Esophagus (tissue), 2 donors: ENCODE results near the gene SLC6A12. TPM values are rescaled to one million over a fixed set of nuclear protein-coding genes. Genes with fewer than 3 reads are reported as not detected.

Source experiments
- H3K27ac ChIP-seq, 2 donors: one replicate each; pipeline ENCODE4 v1.5.1; 2013; ENCODE audit warnings: low read depth in 2 of 2, mild to moderate bottlenecking in 2 of 2, inconsistent platforms in 1 of 2, low read length in 1 of 2, moderate library complexity in 1 of 2
- H3K27me3 ChIP-seq, 2 donors: one replicate each; pipeline ENCODE4 v1.6.1; 2013; ENCODE audit warnings: low read length in 2 of 2, control low read depth in 1 of 2, mild to moderate bottlenecking in 1 of 2; ENCODE audit not compliant: insufficient read depth in 2 of 2, control insufficient read depth in 1 of 2
- H3K36me3 ChIP-seq, 2 donors: one replicate each; pipeline ENCODE4 v1.6.1; 2013; ENCODE audit warnings: low read length in 1 of 2; ENCODE audit not compliant: control insufficient read depth in 2 of 2, insufficient read depth in 2 of 2
- H3K4me1 ChIP-seq, 2 donors: one replicate each; pipeline ENCODE4 v1.6.1; 2013; ENCODE audit warnings: low read length in 1 of 2; ENCODE audit not compliant: control insufficient read depth in 2 of 2, insufficient read depth in 2 of 2
- H3K4me3 ChIP-seq, 2 donors: one replicate each; pipeline ENCODE4 v1.5.1; 2013; ENCODE audit warnings: low read length in 2 of 2, mild to moderate bottlenecking in 2 of 2, low read depth in 1 of 2, moderate library complexity in 1 of 2
- H3K9me3 ChIP-seq, 2 donors: one replicate each; pipeline ENCODE4 v1.6.1; 2013; ENCODE audit warnings: mild to moderate bottlenecking in 2 of 2, low read depth in 1 of 2, low read length in 1 of 2, moderate library complexity in 1 of 2; ENCODE audit not compliant: control insufficient read depth in 2 of 2, insufficient read depth in 1 of 2
- WGBS, 2 donors: extraction: QIAGEN DNeasy Blood & Tissue Kit; methylation state at CpG; one replicate each; pipeline ENCODE4 v1.1.7; 2013; 5-methylcytosine and 5-hydroxymethylcytosine counted together
- polyA plus RNA-seq, 2 donors: library from polyadenylated mRNA; stranded (reverse); fragments of 200-250 nt; gene quantifications; one replicate each; pipeline ENCODE4 v1.2.3, GENCODE V29; 2013
- donor health status: healthy with polysubstance abuse.
- donor health status: Bipolar disorder and iron deficiency.

SLC6A12 gene
- under 1 TPM in 1 of 2 donors, not detected in 1; 0.11 TPM for polyA plus RNA-seq

GRCh38 chr12:214003-214741 lies at the start of gene SLC6A12:
SLC6A12 (minus strand) TSS chr12:214157; CDS start chr12:209986, 4,171 bp downstream.
- WGBS, 2 donors, result 39 to 42% methylated on average over 14 of the region's 14 CpGs
- peaks cover 0 to 6% of the 10 kb centered on the region in 2 donors for H3K27me3 ChIP-seq
- peaks cover 0 to 8% of the 10 kb centered on the region in 2 donors for H3K4me1 ChIP-seq
- H3K36me3 ChIP-seq, result no peaks in the 10 kb centered on the region
- no peaks in the 10 kb centered on the region for H3K9me3 ChIP-seq
- no peak within 1 kb of the TSS for H3K4me3 ChIP-seq
- H3K27ac ChIP-seq, result no peak within 1 kb of the TSS

- 83 to 84% methylated on average over 9 of the region's 9 CpGs for WGBS, 2 donors
- no peaks in the 10 kb centered on the region for H3K27me3 ChIP-seq
- H3K36me3 ChIP-seq, result no peaks in the 10 kb centered on the region
- H3K9me3 ChIP-seq, result no peaks in the 10 kb centered on the region
- no peak overlapping the region for H3K4me3 ChIP-seq
- no peak overlapping the region for H3K27ac ChIP-seq
- no peaks in the 10 kb centered on the region for H3K4me1 ChIP-seq
Measured at GRCh38 chr12:263574-263973, 49.6 kb upstream of the SLC6A12 start.

GRCh38 chr12:262817-263216 lies 48.9 kb upstream of the SLC6A12 start, which contains the start of gene SLC6A13:
SLC6A13 (minus strand) TSS chr12:262836; CDS start chr12:260052, 2,784 bp downstream.
- H3K4me3 ChIP-seq, result no peak within 1 kb of the TSS
- 28 to 29% methylated on average over 6 to 7 of the region's 7 CpGs for WGBS, 2 donors
- no peaks in the 10 kb centered on the region for H3K4me1 ChIP-seq
- H3K9me3 ChIP-seq, result no peaks in the 10 kb centered on the region
- H3K27ac ChIP-seq, result no peak within 1 kb of the TSS
- no peaks in the 10 kb centered on the region for H3K36me3 ChIP-seq
- H3K27me3 ChIP-seq, result no peaks in the 10 kb centered on the region

- H3K36me3 ChIP-seq, result no peaks in the 10 kb centered on the region
- no peak overlapping the region for H3K27ac ChIP-seq
- no peaks in the 10 kb centered on the region for H3K4me1 ChIP-seq
- H3K27me3 ChIP-seq, result no peaks in the 10 kb centered on the region
- no peak overlapping the region for H3K4me3 ChIP-seq
- no peaks in the 10 kb centered on the region for H3K9me3 ChIP-seq
Measured at GRCh38 chr12:262113-262512, 48.2 kb upstream of the SLC6A12 start.

GRCh38 chr12:257521-258321 lies 43.8 kb upstream of the SLC6A12 start:
- 66 to 67% methylated on average over 14 of the region's 14 CpGs for WGBS, 2 donors
- H3K4me3 ChIP-seq, result no peak overlapping the region
- H3K4me1 ChIP-seq, result no peaks in the 10 kb centered on the region
- H3K27ac ChIP-seq, result no peak overlapping the region
- H3K27me3 ChIP-seq, result no peaks in the 10 kb centered on the region
- H3K9me3 ChIP-seq, result no peaks in the 10 kb centered on the region
- no peaks in the 10 kb centered on the region for H3K36me3 ChIP-seq

- WGBS, 2 donors, result 81 to 87% methylated on average over 3 of the region's 3 CpGs
- H3K4me3 ChIP-seq, result no peak overlapping the region
- H3K36me3 ChIP-seq, result no peaks in the 10 kb centered on the region
- H3K27me3 ChIP-seq, result no peaks in the 10 kb centered on the region
- H3K27ac ChIP-seq, result no peak overlapping the region
- no peaks in the 10 kb centered on the region for H3K9me3 ChIP-seq
- H3K4me1 ChIP-seq, result no peaks in the 10 kb centered on the region
Measured at GRCh38 chr12:256958-257357, 43.0 kb upstream of the SLC6A12 start.

- no peak overlapping the region for H3K4me3 ChIP-seq
- H3K27me3 ChIP-seq, result no peaks in the 10 kb centered on the region
- no peak overlapping the region for H3K27ac ChIP-seq
- no peaks in the 10 kb centered on the region for H3K4me1 ChIP-seq
- no peaks in the 10 kb centered on the region for H3K9me3 ChIP-seq
- H3K36me3 ChIP-seq, result no peaks in the 10 kb centered on the region
- WGBS, 2 donors, result 91 to 94% methylated on average over 6 of the region's 6 CpGs
Measured at GRCh38 chr12:256225-256624, 42.3 kb upstream of the SLC6A12 start.

- WGBS, 2 donors, result 82 to 87% methylated on average over 9 of the region's 9 CpGs
- H3K27ac ChIP-seq, result no peak overlapping the region
- H3K27me3 ChIP-seq, result no peaks in the 10 kb centered on the region
- H3K4me1 ChIP-seq, result no peaks in the 10 kb centered on the region
- no peak overlapping the region for H3K4me3 ChIP-seq
- H3K36me3 ChIP-seq, result no peaks in the 10 kb centered on the region
- no peaks in the 10 kb centered on the region for H3K9me3 ChIP-seq
Measured at GRCh38 chr12:254912-255311, 41.0 kb upstream of the SLC6A12 start.

GRCh38 chr12:254039-254438 lies 40.1 kb upstream of the SLC6A12 start:
- Histone ChIP-seq H3K36me3 (no peaks in the 10 kb centered on the region), H3K4me1 (no peaks in the 10 kb centered on the region), H3K27me3 (no peaks in the 10 kb centered on the region), H3K27ac (no peak overlapping the region), H3K4me3 (no peak overlapping the region), H3K9me3 (no peaks in the 10 kb centered on the region)
- 67 to 75% methylated on average over 10 of the region's 10 CpGs for WGBS, 2 donors
